PFSK-1 (cell line): ENCODE results near the gene NTM.

Experiments
- FOXP2 ChIP-seq: optimal IDR thresholded peaks from 2 replicates; pipeline ENCODE3; 2011; ENCODE audit warnings: borderline replicate concordance, control low read depth, inconsistent platforms; ENCODE audit not compliant: insufficient read depth; ENCODE audit errors: extremely low read length, extremely low read depth
- POLR2AphosphoS5 ChIP-seq: IDR thresholded peaks from 2 replicates; pipeline ENCODE4 v1.6.1; 2012; ENCODE audit warnings: low read depth, mild to moderate bottlenecking, control low read depth, low read length, moderate library complexity
- REST ChIP-seq, 2 experiments: IDR thresholded peaks; 2 replicates each; pipeline versions ENCODE4 v1.6.1 to v1.8.0; 2011 to 2012; ENCODE audit warnings: low read depth in 2 of 2, low read length in 2 of 2, control low read depth in 1 of 2, inconsistent platforms in 1 of 2, mild to moderate bottlenecking in 1 of 2, moderate library complexity in 1 of 2; ENCODE audit not compliant: insufficient read depth in 1 of 2
- SIN3A ChIP-seq: IDR thresholded peaks from 2 replicates; pipeline ENCODE4 v1.6.1; 2012; ENCODE audit warnings: mild to moderate bottlenecking, low read length, moderate library complexity, borderline replicate concordance; ENCODE audit not compliant: insufficient read depth
- TAF1 ChIP-seq: IDR thresholded peaks from 2 replicates; pipeline ENCODE4 v1.6.1; 2012; ENCODE audit warnings: low read length, control low read depth, borderline replicate concordance; ENCODE audit not compliant: insufficient read depth

The NTM gene

GRCh38 chr11:132139181-132139580 is 768.8 kb downstream of the NTM start:
- TF ChIP-seq REST (IDR thresholded peaks at IDR 0.05; ENCODE audit: insufficient read depth in 1 of 2, low read depth in 2 of 2, low read length in 2 of 2) (no peak), FOXP2 (no peak), POLR2AphosphoS5 (no peak), TAF1 (no peak), SIN3A (no peak)

GRCh38 chr11:132140056-132140455 is 769.6 kb downstream of the NTM start:
- TF ChIP-seq FOXP2 (no peak), SIN3A (no peak), POLR2AphosphoS5 (no peak), REST (IDR thresholded peaks at IDR 0.05; ENCODE audit: insufficient read depth in 1 of 2, low read depth in 2 of 2, low read length in 2 of 2) (no peak), TAF1 (no peak)

- TF ChIP-seq SIN3A: no peak
- TF ChIP-seq FOXP2: no peak
- no peak for TF ChIP-seq TAF1
- TF ChIP-seq REST (IDR thresholded peaks at IDR 0.05; ENCODE audit: insufficient read depth in 1 of 2, low read depth in 2 of 2, low read length in 2 of 2): no peak
- no peak for TF ChIP-seq POLR2AphosphoS5
Observed at GRCh38 chr11:132142121-132142520, 771.7 kb downstream of the NTM start.

- no peak for TF ChIP-seq FOXP2
- TF ChIP-seq SIN3A: no peak
- TF ChIP-seq REST (IDR thresholded peaks at IDR 0.05; ENCODE audit: insufficient read depth in 1 of 2, low read depth in 2 of 2, low read length in 2 of 2): no peak
- TF ChIP-seq TAF1: no peak
- TF ChIP-seq POLR2AphosphoS5: no peak
Observed at GRCh38 chr11:132142554-132142953, 772.1 kb downstream of the NTM start.

- TF ChIP-seq TAF1: no peak
- no peak for TF ChIP-seq SIN3A
- no peak for TF ChIP-seq POLR2AphosphoS5
- TF ChIP-seq FOXP2: no peak
- TF ChIP-seq REST (IDR thresholded peaks at IDR 0.05; ENCODE audit: insufficient read depth in 1 of 2, low read depth in 2 of 2, low read length in 2 of 2): no peak
Observed at GRCh38 chr11:132147464-132147863, 777.0 kb downstream of the NTM start.
